Ovary (tissue), 3 donors: ENCODE data around the gene PPTC7.

Source experiments
- CTCF ChIP-seq, 3 donors: fragments of 450-650 bp in 2 of 3; fragments of 200-600 bp in 1 of 3; IDR thresholded peaks; one replicate each; pipeline versions ENCODE4 v1.5.1 to v1.8.0; 2016 to 2022; ENCODE audit warnings: antibody characterized with exemption in 3 of 3, mild to moderate bottlenecking in 1 of 3
- EP300 ChIP-seq: sonication (generic); formaldehyde crosslinking; IDR thresholded peaks from one replicate; pipeline ENCODE4 v1.6.1; 2017; ENCODE audit warnings: antibody characterized with exemption
- POLR2A ChIP-seq: fragments of 450-650 bp; IDR thresholded peaks from one replicate; pipeline ENCODE4 v1.6.1; 2017; ENCODE audit warnings: antibody characterized with exemption, mild to moderate bottlenecking, moderate library complexity
- donor health status: DM: no; HTN: no; CAD: no.

DNA sequence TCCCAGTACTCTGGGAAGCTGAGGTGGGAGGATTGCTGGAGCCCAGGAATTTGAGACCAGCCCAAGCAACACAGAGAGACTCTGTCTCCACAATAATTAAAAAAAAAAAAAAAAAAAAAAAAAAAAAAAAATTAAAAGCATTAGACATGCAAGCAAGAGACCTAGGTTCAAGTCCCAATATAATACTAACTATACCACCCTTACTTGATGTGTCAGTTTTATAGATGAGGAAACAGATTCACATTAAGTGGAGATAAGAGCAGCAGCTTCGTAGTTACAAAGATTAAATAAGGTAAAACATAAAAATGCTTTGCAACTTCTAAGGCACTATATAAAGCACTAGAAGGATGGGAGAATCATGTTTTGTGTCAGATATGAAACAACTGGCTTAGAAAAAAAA lies 9.1 kb downstream of the PPTC7 start:
- TF ChIP-seq CTCF (IDR thresholded peaks at IDR 0.05) (no peak), POLR2A (no peak), EP300 (no peak)
